Measurements from ENCODE around the gene ODF2. TPM values are rescaled to one million over a fixed set of nuclear protein-coding genes. Genes with fewer than 3 reads are reported as not detected.

ODF2 gene
- total and polyA plus RNA-seq, 2 of the 8 experiments (the other 6 are each of a cell fraction or from before 2014, with no cell fraction given), result 5.6 to 17.9 TPM

GRCh38 chr9:128499920-128500319 is 44.1 kb downstream of the ODF2 start:
- no peaks in the 10 kb centered on the region for H3K27me3 ChIP-seq (replicated peaks in 1 of 4; ENCODE audit: control insufficient read depth in 3 of 4, extremely low read depth in 1 of 4, insufficient read depth in 3 of 4, low read length in 3 of 4)
- H2AK5ac ChIP-seq (ENCODE audit: low read depth, low read length), result no peak overlapping the region
- H3K56ac ChIP-seq (replicated peaks; ENCODE audit: insufficient read length, low read depth, low read length), result no peak overlapping the region
- H4K91ac ChIP-seq (replicated peaks; ENCODE audit: insufficient read length, low read length), result no peak overlapping the region
- H3K9ac ChIP-seq (replicated peaks in 1 of 4; ENCODE audit: extremely low read depth in 1 of 4, low read depth in 3 of 4, low read length in 3 of 4), result no peak overlapping the region
- H3K9me3 ChIP-seq (ENCODE audit: insufficient read depth in 2 of 2, low read depth in 1 of 2, low read length in 1 of 2), result no peaks in the 10 kb centered on the region
- H3K18ac ChIP-seq (ENCODE audit: extremely low read depth, low read length), result no peak overlapping the region
- peaks cover 0 to 3% (median 0%) of the 10 kb centered on the region in 4 experiments; a peak in 3 of 7 replicates for H3K4me1 ChIP-seq (replicated peaks in 1 of 4; ENCODE audit: control insufficient read depth in 3 of 4, insufficient read depth in 4 of 4, low read length in 3 of 4)
- no peak overlapping the region for H4K5ac ChIP-seq (ENCODE audit: insufficient read length, low read depth, low read length)
- H4K20me1 ChIP-seq (replicated peaks in 1 of 2; ENCODE audit: control insufficient read depth in 1 of 2, insufficient read depth in 2 of 2, low read length in 2 of 2), result peaks cover 0 to 2% of the 10 kb centered on the region in 2 experiments
- H2BK15ac ChIP-seq (ENCODE audit: low read length), result no peak overlapping the region
- H3K27ac ChIP-seq (ENCODE audit: low read depth, low read length), result no peak overlapping the region
- WGBS, 2 experiments (ENCODE audit: extremely low coverage in 1 of 2, insufficient coverage in 1 of 2, insufficient read length in 1 of 2, insufficient replicate concordance in 2 of 2, low coverage in 1 of 2, low lambda C conversion rate in 2 of 2, missing lambda C conversion rate in 1 of 2), result 96% methylated on average over 15 of the region's 15 CpGs; no CpG with 5 or more reads in 1 of the 2 experiments
- H2BK120ac ChIP-seq (replicated peaks; ENCODE audit: low read depth, low read length), result no peak overlapping the region
- H3K4me3 ChIP-seq (ENCODE audit: extremely low read depth in 1 of 4, insufficient read depth in 2 of 4, low read depth in 3 of 4, low read length in 4 of 4), result no peak overlapping the region
- H3K36me3 ChIP-seq (ENCODE audit: control insufficient read depth in 2 of 4, insufficient read depth in 4 of 4, low read length in 3 of 4), result peaks cover 0 to 3% (median 1%) of the 10 kb centered on the region in 4 experiments; a peak in 2 of 8 replicates
- H3K14ac ChIP-seq (ENCODE audit: insufficient read length), result no peak overlapping the region
- ChIA-PET CTCF (ENCODE audit: partially characterized antibody) (interaction anchor here (1.0 to 1.2 kb wide), 2 partner anchors 43 to 51 kb away, joined by 3 read pairs; no protein-coding TSS in a partner anchor), POLR2A (ENCODE audit: partially characterized antibody) (interaction anchor here (1.4 kb wide), 1 partner anchor 20 kb away, joined by 4 read pairs; no protein-coding TSS in a partner anchor)
- no peak overlapping the region for H3K4ac ChIP-seq (replicated peaks; ENCODE audit: insufficient read length, low read depth, low read length)
- H4K8ac ChIP-seq (ENCODE audit: extremely low read depth, insufficient read depth, low read length), result no peak overlapping the region
- no peak overlapping the region for H3K23ac ChIP-seq (ENCODE audit: insufficient read length)
- DNase-seq (ENCODE audit: low read depth in 1 of 2, low spot score in 2 of 2), result no peak
- H3K23me2 ChIP-seq (ENCODE audit: low read depth, low read length), result peaks cover 6% of the 10 kb centered on the region; the same call in 1 of the 2 replicates
- FAIRE-seq, result no peak
- no peaks in the 10 kb centered on the region for H3K79me1 ChIP-seq (ENCODE audit: low read depth, low read length)
- no peak overlapping the region for H2BK20ac ChIP-seq (ENCODE audit: low read length)
- no peak overlapping the region for H2BK5ac ChIP-seq (ENCODE audit: low read depth, low read length)
- H2BK12ac ChIP-seq (ENCODE audit: low read depth, low read length), result no peak overlapping the region
- H3K4me2 ChIP-seq (ENCODE audit: insufficient read depth in 1 of 2, low read depth in 2 of 2, low read length in 2 of 2), result no peak overlapping the region
- H3K79me2 ChIP-seq (ENCODE audit: control insufficient read depth in 1 of 2, insufficient read depth in 2 of 2, low read length in 2 of 2), result no peaks in the 10 kb centered on the region
- H2AFZ ChIP-seq (ENCODE audit: low read length), result no peak overlapping the region
- no peak for TF ChIP-seq YY1 (IDR thresholded peaks at IDR 0.05; ENCODE audit: low read depth, low read length)
- TF ChIP-seq ZNF274 (IDR thresholded peaks at IDR 0.05; ENCODE audit: borderline replicate concordance, extremely low read depth, low read length), result no peak
- no peak for TF ChIP-seq TBP (IDR thresholded peaks at IDR 0.05; ENCODE audit: low read depth, low read length)
- no peak for TF ChIP-seq NANOG (IDR thresholded peaks at IDR 0.05; ENCODE audit: insufficient read depth, low read depth, low read length, poor library complexity, severe bottlenecking)
- no peak for TF ChIP-seq SAP30 (IDR thresholded peaks at IDR 0.05; ENCODE audit: insufficient read depth, insufficient replicate concordance, low read length)
- TF ChIP-seq E2F6 (IDR thresholded peaks at IDR 0.05), result no peak
- TF ChIP-seq SIRT6 (IDR thresholded peaks at IDR 0.05; ENCODE audit: low read length), result no peak
- no peak for TF ChIP-seq SUZ12 (IDR thresholded peaks at IDR 0.05; ENCODE audit: low read length)
- TF ChIP-seq KDM4A (IDR thresholded peaks at IDR 0.05; ENCODE audit: low read depth, low read length, severe bottlenecking), result no peak
- TF ChIP-seq SIN3A (conservative IDR thresholded peaks at IDR 0.05 in 1 of 2, IDR thresholded peaks at IDR 0.05 in 1 of 2; ENCODE audit: low read depth in 1 of 2, low read length in 2 of 2), result no peak
- no peak for TF ChIP-seq CTBP2 (IDR thresholded peaks at IDR 0.05; ENCODE audit: borderline replicate concordance, insufficient read depth, insufficient read length, low read length)
- no peak for TF ChIP-seq GABPA (IDR thresholded peaks at IDR 0.05; ENCODE audit: borderline replicate concordance, insufficient read depth, low read length)
- TF ChIP-seq TCF12 (IDR thresholded peaks at IDR 0.05; ENCODE audit: low read depth, low read length), result no peak

Data from H1 (cell line).